ENCODE measurements around the gene MAP1B.

- no peak for TF ChIP-seq CTCF (IDR thresholded peaks at IDR 0.05)
- no peak for TF ChIP-seq EZH2 (IDR thresholded peaks at IDR 0.05)
- no peak for TF ChIP-seq EZH2phosphoT487 (IDR thresholded peaks at IDR 0.05)
Measured at GRCh38 chr5:72115296-72115695, 8.0 kb downstream of the MAP1B start.
